Stimulated activated memory B cell treated with anti-CD40 and anti-IgM and Interleukin-4, amounts not matched to agents 10 μg/mL and 1 μg/mL and 100 μg/mL, for 72 hours (primary cell): Measurements from ENCODE around the gene PLEKHA8.

Experiments used
- ATAC-seq: fragments of 150-1000 bp; cut with Tn5 transposase; 2 replicates; pipeline ENCODE4 v1.10.0; 2021
- H3K27ac Mint-ChIP-seq: one replicate; pipeline ENCODE4 v1.8.0; 2022; ENCODE audit warnings: mild to moderate bottlenecking, mixed read lengths
- H3K27me3 Mint-ChIP-seq: one replicate; pipeline ENCODE4 v1.8.0; 2022; ENCODE audit warnings: mixed read lengths
- H3K36me3 Mint-ChIP-seq: one replicate; pipeline ENCODE4 v1.8.0; 2022; ENCODE audit warnings: mixed read lengths
- H3K4me1 Mint-ChIP-seq: one replicate; pipeline ENCODE4 v1.8.0; 2022; ENCODE audit warnings: mixed read lengths
- H3K4me3 Mint-ChIP-seq: one replicate; pipeline ENCODE4 v1.8.0; 2022; ENCODE audit warnings: mild to moderate bottlenecking, moderate library complexity, mixed read lengths
- H3K9me3 Mint-ChIP-seq: one replicate; pipeline ENCODE4 v1.8.0; 2022; ENCODE audit warnings: mixed read lengths

Gene PLEKHA8

GRCh38 chr7:30028216-30028748 is at the start of gene PLEKHA8:
PLEKHA8 (plus strand) TSS chr7:30028412; CDS start chr7:30028763, 351 bp downstream.
- no peaks in the 10 kb centered on the region for H3K9me3 Mint-ChIP-seq
- H3K36me3 Mint-ChIP-seq, result peaks cover 5% of the 10 kb centered on the region
- no peaks in the 10 kb centered on the region for H3K27me3 Mint-ChIP-seq
- H3K27ac Mint-ChIP-seq, result peak within 1 kb of the TSS; percentile 93
- H3K4me3 Mint-ChIP-seq, result no peak within 1 kb of the TSS
- ATAC-seq, result peak; percentile 78
- H3K4me1 Mint-ChIP-seq, result peaks cover 29% of the 10 kb centered on the region

GRCh38 chr7:29980151-29980550 is 48.1 kb upstream of the PLEKHA8 start:
- no peak for ATAC-seq
- H3K27me3 Mint-ChIP-seq, result no peaks in the 10 kb centered on the region

GRCh38 chr7:29987083-29987482 is 41.1 kb upstream of the PLEKHA8 start:
- no peaks in the 10 kb centered on the region for H3K9me3 Mint-ChIP-seq
- no peaks in the 10 kb centered on the region for H3K27me3 Mint-ChIP-seq
- peaks cover 36% of the 10 kb centered on the region for H3K4me1 Mint-ChIP-seq
- ATAC-seq, result no peak
- peak overlapping the region; percentile 70 for H3K4me3 Mint-ChIP-seq
- H3K27ac Mint-ChIP-seq, result peak overlapping the region; percentile 76
- no peaks in the 10 kb centered on the region for H3K36me3 Mint-ChIP-seq

More at GRCh38 chr7:29980151-29980550, 48.1 kb upstream of the PLEKHA8 start:
- Mint-ChIP-seq H3K36me3 (no peaks in the 10 kb centered on the region), H3K4me1 (peaks cover 49% of the 10 kb centered on the region), H3K27ac (no peak overlapping the region), H3K9me3 (no peaks in the 10 kb centered on the region), H3K4me3 (no peak overlapping the region)

GRCh38 chr7:29987811-29988317 is 40.3 kb upstream of the PLEKHA8 start:
- no peaks in the 10 kb centered on the region for H3K27me3 Mint-ChIP-seq
- peak overlapping the region; percentile 86 for H3K4me3 Mint-ChIP-seq
- no peak for ATAC-seq
- no peaks in the 10 kb centered on the region for H3K36me3 Mint-ChIP-seq
- peaks cover 36% of the 10 kb centered on the region for H3K4me1 Mint-ChIP-seq
- peak overlapping the region; percentile 76 for H3K27ac Mint-ChIP-seq
- H3K9me3 Mint-ChIP-seq, result no peaks in the 10 kb centered on the region

GRCh38 chr7:29988424-29989256 is 39.6 kb upstream of the PLEKHA8 start:
- peak; percentile 70 for ATAC-seq
- Mint-ChIP-seq H3K36me3 (no peaks in the 10 kb centered on the region), H3K4me3 (peak overlapping the region; percentile 86), H3K27me3 (no peaks in the 10 kb centered on the region), H3K4me1 (peaks cover 36% of the 10 kb centered on the region), H3K9me3 (no peaks in the 10 kb centered on the region), H3K27ac (peak overlapping the region; percentile 76)

GRCh38 chr7:29989257-29989995 is 38.8 kb upstream of the PLEKHA8 start, which contains the start of gene SCRN1:
SCRN1 (minus strand) TSS chr7:29989801; CDS start chr7:29969067, 20,734 bp downstream.
- peaks cover 36% of the 10 kb centered on the region for H3K4me1 Mint-ChIP-seq
- peak; percentile 72 for ATAC-seq
- no peaks in the 10 kb centered on the region for H3K27me3 Mint-ChIP-seq
- H3K9me3 Mint-ChIP-seq, result no peaks in the 10 kb centered on the region
- no peaks in the 10 kb centered on the region for H3K36me3 Mint-ChIP-seq
- peak within 1 kb of the TSS; percentile 76 for H3K27ac Mint-ChIP-seq
- peak within 1 kb of the TSS; percentile 86 for H3K4me3 Mint-ChIP-seq

GRCh38 chr7:29990931-29991330 is 37.3 kb upstream of the PLEKHA8 start:
- H3K27me3 Mint-ChIP-seq, result no peaks in the 10 kb centered on the region
- no peaks in the 10 kb centered on the region for H3K9me3 Mint-ChIP-seq
- H3K36me3 Mint-ChIP-seq, result no peaks in the 10 kb centered on the region
- peak overlapping the region; percentile 76 for H3K27ac Mint-ChIP-seq
- peak overlapping the region; percentile 55 for H3K4me3 Mint-ChIP-seq
- no peak for ATAC-seq
- H3K4me1 Mint-ChIP-seq, result peaks cover 29% of the 10 kb centered on the region

- H3K36me3 Mint-ChIP-seq, result peaks cover 6% of the 10 kb centered on the region
- peaks cover 4% of the 10 kb centered on the region for H3K9me3 Mint-ChIP-seq
- no peaks in the 10 kb centered on the region for H3K27me3 Mint-ChIP-seq
- H3K4me3 Mint-ChIP-seq, result no peak overlapping the region
- H3K27ac Mint-ChIP-seq, result no peak overlapping the region
- ATAC-seq, result no peak
- peaks cover 26% of the 10 kb centered on the region for H3K4me1 Mint-ChIP-seq
These were observed 36.3 kb upstream of the PLEKHA8 start for GRCh38 chr7:29991937-29992336.

- H3K4me1 Mint-ChIP-seq, result peaks cover 15% of the 10 kb centered on the region
- H3K27me3 Mint-ChIP-seq, result no peaks in the 10 kb centered on the region
- H3K27ac Mint-ChIP-seq, result no peak overlapping the region
- H3K9me3 Mint-ChIP-seq, result peaks cover 4% of the 10 kb centered on the region
- no peak overlapping the region for H3K4me3 Mint-ChIP-seq
- peaks cover 6% of the 10 kb centered on the region for H3K36me3 Mint-ChIP-seq
- ATAC-seq, result no peak
These were observed 35.1 kb upstream of the PLEKHA8 start for GRCh38 chr7:29993140-29993539.

GRCh38 chr7:29995652-29996051 is 32.6 kb upstream of the PLEKHA8 start:
- no peak overlapping the region for H3K4me3 Mint-ChIP-seq
- peaks cover 4% of the 10 kb centered on the region for H3K9me3 Mint-ChIP-seq
- H3K27ac Mint-ChIP-seq, result no peak overlapping the region
- peaks cover 6% of the 10 kb centered on the region for H3K36me3 Mint-ChIP-seq
- ATAC-seq, result no peak
- no peaks in the 10 kb centered on the region for H3K27me3 Mint-ChIP-seq
- H3K4me1 Mint-ChIP-seq, result peaks cover 6% of the 10 kb centered on the region

- H3K27me3 Mint-ChIP-seq, result no peaks in the 10 kb centered on the region
- ATAC-seq, result no peak
These were observed 31.9 kb upstream of the PLEKHA8 start for GRCh38 chr7:29996321-29996720.

GRCh38 chr7:29998489-29998888 is 29.7 kb upstream of the PLEKHA8 start:
- H3K9me3 Mint-ChIP-seq, result peaks cover 4% of the 10 kb centered on the region
- H3K27me3 Mint-ChIP-seq, result no peaks in the 10 kb centered on the region
- H3K27ac Mint-ChIP-seq, result no peak overlapping the region
- peaks cover 6% of the 10 kb centered on the region for H3K36me3 Mint-ChIP-seq
- ATAC-seq, result no peak
- no peak overlapping the region for H3K4me3 Mint-ChIP-seq
- no peaks in the 10 kb centered on the region for H3K4me1 Mint-ChIP-seq

More at GRCh38 chr7:29996321-29996720, 31.9 kb upstream of the PLEKHA8 start:
- H3K4me1 Mint-ChIP-seq, result no peaks in the 10 kb centered on the region
- H3K27ac Mint-ChIP-seq, result no peak overlapping the region
- no peak overlapping the region for H3K4me3 Mint-ChIP-seq
- peaks cover 6% of the 10 kb centered on the region for H3K36me3 Mint-ChIP-seq
- peaks cover 4% of the 10 kb centered on the region for H3K9me3 Mint-ChIP-seq

GRCh38 chr7:30001998-30002397 is 26.2 kb upstream of the PLEKHA8 start:
- H3K27me3 Mint-ChIP-seq, result no peaks in the 10 kb centered on the region
- H3K9me3 Mint-ChIP-seq, result no peaks in the 10 kb centered on the region
- H3K4me3 Mint-ChIP-seq, result no peak overlapping the region
- no peaks in the 10 kb centered on the region for H3K4me1 Mint-ChIP-seq
- H3K27ac Mint-ChIP-seq, result no peak overlapping the region
- ATAC-seq, result no peak
- H3K36me3 Mint-ChIP-seq, result no peaks in the 10 kb centered on the region

GRCh38 chr7:30003098-30003497 is 25.1 kb upstream of the PLEKHA8 start:
- Mint-ChIP-seq H3K4me3 (no peak overlapping the region), H3K4me1 (no peaks in the 10 kb centered on the region), H3K27ac (no peak overlapping the region), H3K9me3 (no peaks in the 10 kb centered on the region), H3K36me3 (no peaks in the 10 kb centered on the region), H3K27me3 (no peaks in the 10 kb centered on the region)
- no peak for ATAC-seq

GRCh38 chr7:30005464-30005863 is 22.7 kb upstream of the PLEKHA8 start:
- Mint-ChIP-seq H3K9me3 (no peaks in the 10 kb centered on the region), H3K27me3 (no peaks in the 10 kb centered on the region), H3K4me3 (no peak overlapping the region), H3K27ac (no peak overlapping the region), H3K4me1 (no peaks in the 10 kb centered on the region), H3K36me3 (no peaks in the 10 kb centered on the region)
- ATAC-seq, result no peak
